GM19023 (cell line): ENCODE measurements around the gene IL32.

Experiments
- ATAC-seq: cut with Tn5 transposase; IDR thresholded peaks from one replicate; pipeline ENCODE4 v1.9.1; 2021; ENCODE audit warnings: mild to moderate bottlenecking, moderate library complexity; ENCODE audit not compliant: unreplicated experiment

The IL32 gene

GRCh38 chr16:3113765-3114479 lies 48.5 kb downstream of the IL32 start:
- ATAC-seq, result no peak

GRCh38 chr16:3115003-3115402 lies 49.6 kb downstream of the IL32 start:
- no peak for ATAC-seq

GRCh38 chr16:3115561-3115960 lies 50.1 kb downstream of the IL32 start:
- ATAC-seq, result no peak

GRCh38 chr16:3118204-3118790 lies 52.9 kb downstream of the IL32 start:
- no peak for ATAC-seq

- ATAC-seq, result no peak
These were observed 53.4 kb downstream of the IL32 start for GRCh38 chr16:3118846-3119245.
